Activated CD4-positive, CD25-positive, alpha-beta regulatory T cell (primary cell): Measurements from ENCODE around the gene PTPRE.

Experiments
- DNase-seq, 4 experiments: peaks; one replicate each; lab custom pipeline; 2025; lab: John Stamatoyannopoulos, UW

The PTPRE gene

DNA sequence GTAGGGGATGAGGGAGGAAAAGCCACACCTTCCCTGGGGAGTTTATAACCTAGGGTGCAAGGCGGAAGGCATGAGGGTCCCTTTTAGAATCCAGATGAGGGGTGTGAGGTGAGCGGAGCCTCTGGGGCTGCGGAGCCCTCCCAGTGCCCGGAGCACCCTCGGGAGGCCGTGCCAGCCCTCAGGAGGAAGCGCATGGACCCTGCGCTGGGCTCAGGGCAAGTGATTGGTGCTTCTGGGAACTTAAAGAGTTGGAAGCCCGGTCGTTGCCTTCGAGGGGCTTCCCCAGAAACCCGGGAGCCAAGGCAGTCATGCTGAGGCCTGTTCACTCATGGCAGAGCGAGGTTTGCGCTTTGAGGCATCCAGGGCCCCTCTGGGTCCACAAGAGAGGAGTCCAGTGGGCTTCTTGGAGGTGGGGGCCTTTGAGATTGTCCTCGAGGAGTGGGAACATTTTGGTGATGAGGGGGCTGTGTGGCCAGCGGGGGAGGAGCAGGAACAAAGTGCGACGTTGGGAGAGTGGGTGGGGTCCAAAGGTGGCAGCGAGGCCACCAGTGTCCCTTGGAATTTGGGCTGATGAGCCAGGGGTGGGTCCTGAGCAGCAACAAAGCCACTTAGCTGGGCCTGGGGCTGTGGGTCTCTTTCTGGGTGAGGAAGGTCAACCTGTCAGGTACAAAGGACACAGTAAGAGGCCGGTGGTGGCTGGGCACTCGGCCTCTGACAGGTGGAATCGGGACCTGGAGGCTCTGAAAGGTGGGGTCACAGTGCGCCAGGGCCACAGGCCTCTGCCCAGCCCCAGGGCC lies 139.5 kb downstream of the PTPRE start:
- DNase-seq = no peak

GRCh38 chr10:128046953-128047290 lies 140.0 kb downstream of the PTPRE start:
- no peak for DNase-seq

DNA sequence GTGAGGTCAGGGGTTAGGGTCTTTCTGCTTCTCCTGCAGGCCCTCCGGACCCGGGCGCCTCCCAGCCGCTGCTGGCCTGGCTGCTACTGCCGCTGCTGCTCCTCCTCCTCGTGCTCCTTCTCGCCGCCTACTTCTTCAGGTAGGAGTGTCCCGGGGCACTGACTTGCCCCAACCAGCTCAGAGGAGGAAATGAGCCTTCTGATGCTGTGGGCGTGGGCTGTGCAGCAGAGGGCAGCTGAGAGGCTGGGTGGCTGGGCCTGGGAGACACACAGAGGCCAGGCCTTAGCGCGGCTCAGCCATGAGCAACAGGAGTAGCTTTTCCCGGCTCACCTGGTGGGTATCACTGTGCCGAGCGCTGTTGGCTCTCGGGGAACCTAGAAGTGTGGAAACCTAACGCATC lies 140.4 kb downstream of the PTPRE start:
- DNase-seq = peak; percentile 54 to 72 (median 64)

DNA sequence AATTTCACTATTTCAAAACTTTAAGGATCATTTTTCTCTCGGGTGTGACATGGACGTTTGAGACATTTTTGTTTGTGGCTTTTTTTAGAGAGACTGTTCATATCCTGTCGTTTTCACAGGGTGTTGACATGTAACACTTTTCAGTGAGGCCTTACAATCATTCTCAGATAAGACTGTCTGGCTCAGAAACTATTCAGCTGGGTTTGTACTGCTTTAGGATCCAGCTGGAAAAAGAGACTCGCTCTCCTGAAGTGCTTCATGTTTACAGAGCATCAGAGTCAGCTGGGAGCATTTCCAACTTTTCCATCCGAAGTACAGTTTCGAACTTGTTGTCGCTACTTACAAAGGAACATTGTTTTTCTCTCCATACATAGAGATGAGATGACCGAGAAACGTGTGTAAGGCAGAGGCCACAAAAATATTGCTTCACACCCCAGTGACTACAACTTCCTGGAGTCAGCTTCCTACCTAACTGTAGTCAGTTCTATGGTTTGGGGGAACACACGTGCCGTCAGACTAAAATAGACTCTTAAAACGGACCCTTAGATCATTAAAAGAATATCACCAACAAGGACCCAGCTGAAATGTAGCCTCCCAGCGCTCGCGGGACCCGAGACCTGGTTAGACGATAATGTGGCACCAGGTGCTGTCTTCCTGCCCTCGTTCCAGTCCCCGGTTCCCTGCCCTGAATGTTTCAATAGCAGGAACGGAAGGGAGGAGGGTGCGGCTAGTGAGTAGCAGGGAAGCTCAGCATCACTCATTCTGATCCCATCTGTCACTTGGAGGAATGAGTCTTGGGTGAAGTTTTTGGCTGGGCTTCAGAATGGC lies 141.3 kb downstream of the PTPRE start:
- no peak for DNase-seq

- DNase-seq = no peak
These were observed 141.9 kb downstream of the PTPRE start for GRCh38 chr10:128048819-128049210.

DNA sequence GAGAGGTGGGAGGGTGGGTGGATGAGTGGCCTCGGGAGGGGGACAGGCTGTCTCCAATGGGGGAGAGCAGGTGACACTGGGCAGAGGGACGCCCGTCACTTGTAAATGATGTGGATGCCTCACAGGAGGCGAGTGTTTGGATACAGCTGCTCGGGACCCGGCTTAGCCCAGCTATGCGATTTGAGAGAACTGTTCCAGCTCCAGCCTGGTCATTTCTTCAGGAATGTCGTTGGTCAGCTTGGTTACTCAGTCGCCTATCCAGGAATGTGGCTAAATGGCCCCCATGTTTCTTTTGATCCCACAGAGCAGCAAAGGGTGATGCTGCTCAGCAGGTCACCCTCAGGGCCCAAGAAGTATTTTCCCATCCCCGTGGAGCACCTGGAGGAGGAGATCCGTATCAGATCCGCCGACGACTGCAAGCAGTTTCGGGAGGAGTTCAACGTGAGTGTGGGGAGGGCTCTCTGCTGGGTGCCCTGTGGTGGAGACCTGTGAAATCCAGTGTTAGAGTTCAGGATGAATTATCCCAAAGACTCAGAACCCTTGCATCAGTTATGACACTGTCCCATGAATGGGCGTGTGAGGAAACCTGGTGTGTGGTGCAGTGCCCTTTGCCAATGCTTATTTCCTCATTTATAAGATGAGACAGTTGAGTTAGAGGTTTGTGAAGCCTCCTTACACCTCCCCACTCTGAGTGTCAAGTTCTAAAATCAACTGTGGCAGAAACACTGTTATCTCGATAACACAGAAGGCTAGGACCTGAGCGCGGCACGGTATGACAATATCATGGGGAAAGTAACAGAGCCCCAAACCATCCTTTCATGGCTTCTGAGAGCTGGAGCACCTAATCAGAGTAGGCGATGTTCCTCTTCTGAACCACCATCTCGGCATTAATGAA lies 142.6 kb downstream of the PTPRE start:
- DNase-seq = no peak

GRCh38 chr10:128050121-128050516 lies 143.2 kb downstream of the PTPRE start:
- DNase-seq = no peak

DNA sequence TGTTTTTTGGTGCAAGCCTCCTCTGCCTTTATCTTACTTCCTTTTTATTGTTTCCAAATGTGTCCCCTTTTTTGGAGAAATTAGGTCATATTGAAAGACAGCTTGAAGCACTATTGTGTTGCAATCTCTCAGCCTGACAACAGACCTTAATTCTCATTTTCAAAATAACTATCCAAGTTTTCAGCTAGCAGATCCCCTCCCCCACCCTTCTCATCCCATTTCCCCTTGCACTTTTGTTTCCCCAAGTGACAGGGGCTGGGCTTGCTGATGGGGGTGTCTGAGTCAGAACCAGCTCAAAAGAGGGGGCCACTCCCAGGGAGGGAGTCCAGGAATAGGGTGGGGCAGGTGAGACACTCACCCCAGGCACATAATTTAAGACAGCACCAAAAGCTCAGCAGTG lies 144.0 kb downstream of the PTPRE start:
- DNase-seq = no peak

DNA sequence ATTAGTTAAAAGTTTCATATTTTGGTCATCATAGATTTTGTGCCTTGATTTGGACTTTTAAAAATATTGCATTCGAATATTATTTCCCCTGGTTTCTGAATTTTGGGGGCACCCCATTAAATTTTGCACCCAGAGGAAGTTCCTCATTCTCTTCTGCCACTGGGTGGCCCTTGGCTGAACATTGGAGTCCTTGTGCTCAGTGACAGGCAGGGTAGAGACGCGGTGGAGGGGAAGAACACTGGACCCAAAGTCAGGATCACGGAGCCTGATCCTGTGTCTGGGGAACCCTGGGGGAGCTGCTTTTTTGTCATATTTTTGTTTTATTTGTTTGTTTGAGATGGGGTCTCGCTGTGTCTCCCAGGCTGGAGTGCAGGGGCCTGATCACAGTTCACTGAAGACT lies 144.6 kb downstream of the PTPRE start:
- no peak for DNase-seq

DNA sequence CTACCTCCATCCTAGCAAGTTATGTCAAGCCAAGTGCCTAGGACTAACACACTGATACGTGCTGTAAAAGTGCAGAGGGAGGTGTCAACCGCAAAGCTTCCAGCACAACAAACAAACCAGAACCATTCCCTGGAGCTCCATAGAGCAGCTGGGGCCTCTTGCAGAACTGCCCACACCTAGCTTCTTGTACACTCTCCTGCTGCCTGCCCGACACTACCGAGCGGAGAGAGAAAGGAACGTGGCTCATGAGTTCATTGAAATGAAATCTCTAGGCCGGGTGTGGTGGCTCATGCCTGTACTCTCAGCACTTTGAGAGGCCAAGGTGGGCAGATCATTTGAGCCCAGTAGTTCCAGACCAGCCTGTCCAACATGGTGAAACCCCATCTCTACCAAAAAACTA lies 145.8 kb downstream of the PTPRE start:
- DNase-seq = no peak

- no peak for DNase-seq
These were observed 146.5 kb downstream of the PTPRE start for GRCh38 chr10:128053356-128053755.

DNA sequence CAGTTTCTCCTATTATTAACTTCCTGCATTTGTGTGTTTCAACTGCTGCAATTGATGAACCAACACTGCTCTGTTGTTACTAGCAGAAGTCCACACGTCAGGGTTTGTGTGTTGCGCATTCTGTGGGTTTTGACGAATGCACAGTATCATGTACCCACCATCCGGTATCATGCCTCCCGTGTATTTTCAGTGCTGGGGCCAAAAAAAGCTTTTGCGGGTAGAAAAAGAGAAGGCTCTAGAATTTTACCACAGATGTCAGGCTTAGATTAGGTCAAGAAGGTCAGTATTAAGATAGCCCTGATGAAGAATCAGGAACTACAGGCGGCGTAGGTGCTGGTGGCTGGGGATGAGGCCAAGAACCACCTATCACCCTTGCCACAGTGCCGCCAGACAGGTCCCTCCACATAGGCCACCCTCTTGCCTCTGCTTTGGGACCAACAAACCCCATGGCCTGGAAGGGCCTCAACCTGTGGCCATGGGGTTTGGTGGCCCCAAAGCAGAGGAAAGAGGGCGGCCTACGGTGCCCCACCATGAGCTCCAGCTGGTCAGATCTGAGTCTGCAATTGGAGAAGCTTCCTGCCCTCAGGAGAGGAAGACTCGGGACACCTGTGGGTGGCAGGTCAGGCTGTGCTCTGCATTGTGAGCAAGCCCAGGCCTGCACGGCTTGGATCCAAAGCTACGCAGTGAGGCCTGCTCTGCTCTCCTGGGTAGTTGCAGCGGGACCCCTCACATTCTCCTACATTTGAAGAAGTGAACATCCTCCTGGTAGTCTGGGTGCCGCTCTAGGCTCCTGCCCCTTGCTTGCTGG lies 147.5 kb downstream of the PTPRE start:
- DNase-seq = no peak

DNA sequence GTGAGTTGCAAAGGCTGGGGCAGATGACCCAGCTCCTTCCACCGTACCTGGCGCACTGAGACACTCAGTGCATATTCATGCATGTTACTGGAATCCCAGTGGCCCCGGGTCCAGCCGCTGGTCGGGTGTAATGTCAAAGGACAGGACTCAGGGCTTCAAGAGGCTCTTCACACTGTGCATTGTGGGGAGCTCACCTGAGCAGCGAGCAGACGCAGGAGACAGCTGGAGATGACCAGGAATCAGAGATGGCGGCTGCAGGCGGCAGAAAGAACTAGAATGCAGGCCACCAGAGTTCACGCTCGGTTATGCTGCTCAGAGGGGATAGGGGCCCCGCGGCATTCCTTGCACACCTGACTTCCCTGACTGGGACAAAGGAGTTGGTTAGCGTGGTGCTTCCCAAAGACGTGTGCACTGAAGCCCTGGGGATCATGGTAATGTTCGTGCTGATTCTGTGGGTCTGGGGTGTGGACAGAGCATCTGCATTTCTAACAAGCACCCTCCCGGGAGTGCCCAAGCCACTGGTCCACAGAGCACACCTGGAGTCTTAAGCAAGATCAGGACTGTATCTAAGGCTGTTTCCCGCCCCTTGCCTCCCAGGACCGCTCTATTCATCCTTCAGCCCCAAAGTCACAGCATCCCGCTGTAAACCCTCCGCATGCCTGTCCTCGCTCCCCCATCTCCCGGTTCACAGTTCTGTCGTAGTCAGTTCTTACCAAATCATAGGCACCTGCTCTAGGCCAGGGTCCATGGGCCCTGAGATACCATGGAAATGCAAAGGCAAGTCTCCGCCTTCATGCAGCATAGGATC lies 148.4 kb downstream of the PTPRE start:
- DNase-seq = no peak

DNA sequence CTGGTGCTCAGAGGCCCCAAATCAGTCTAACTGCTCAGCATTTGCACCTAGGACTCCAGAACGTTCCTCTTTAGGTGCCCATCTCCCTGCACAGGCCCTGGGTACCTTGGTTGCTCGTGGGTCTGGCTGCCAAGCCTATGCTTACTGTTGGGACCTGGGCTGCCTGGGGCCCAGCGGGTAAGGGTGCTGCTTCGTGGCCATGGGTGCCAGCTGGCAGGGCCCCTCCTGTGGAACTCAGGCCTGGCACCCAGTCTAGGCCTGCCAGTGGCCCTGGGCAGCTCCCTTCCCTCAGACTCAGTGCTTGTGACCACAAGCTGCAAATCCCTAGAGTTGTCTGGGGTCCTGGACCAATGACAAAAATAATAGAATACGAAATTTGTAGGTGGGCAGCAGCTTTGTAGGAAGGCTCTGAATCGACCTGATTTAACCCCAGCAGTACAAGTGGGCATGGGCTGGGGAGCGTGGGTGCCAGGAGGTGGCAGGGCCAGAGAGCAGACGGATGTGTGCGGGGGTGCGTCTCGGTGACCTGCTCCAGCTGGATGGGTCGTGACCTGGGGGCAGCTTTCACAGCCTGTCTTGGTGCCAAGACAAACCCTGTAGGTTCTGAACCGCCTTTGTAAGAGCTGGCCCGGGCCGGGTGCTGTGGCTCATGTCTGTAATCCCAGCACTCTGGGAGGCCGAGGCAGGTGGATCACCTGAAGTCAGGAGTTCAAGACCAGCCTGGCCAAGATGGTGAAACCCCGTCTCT lies 149.6 kb downstream of the PTPRE start:
- no peak for DNase-seq

- no peak for DNase-seq
These were observed 151.3 kb downstream of the PTPRE start for GRCh38 chr10:128058106-128058749.

- no peak for DNase-seq
These were observed 151.8 kb downstream of the PTPRE start for GRCh38 chr10:128058750-128059134.

DNA sequence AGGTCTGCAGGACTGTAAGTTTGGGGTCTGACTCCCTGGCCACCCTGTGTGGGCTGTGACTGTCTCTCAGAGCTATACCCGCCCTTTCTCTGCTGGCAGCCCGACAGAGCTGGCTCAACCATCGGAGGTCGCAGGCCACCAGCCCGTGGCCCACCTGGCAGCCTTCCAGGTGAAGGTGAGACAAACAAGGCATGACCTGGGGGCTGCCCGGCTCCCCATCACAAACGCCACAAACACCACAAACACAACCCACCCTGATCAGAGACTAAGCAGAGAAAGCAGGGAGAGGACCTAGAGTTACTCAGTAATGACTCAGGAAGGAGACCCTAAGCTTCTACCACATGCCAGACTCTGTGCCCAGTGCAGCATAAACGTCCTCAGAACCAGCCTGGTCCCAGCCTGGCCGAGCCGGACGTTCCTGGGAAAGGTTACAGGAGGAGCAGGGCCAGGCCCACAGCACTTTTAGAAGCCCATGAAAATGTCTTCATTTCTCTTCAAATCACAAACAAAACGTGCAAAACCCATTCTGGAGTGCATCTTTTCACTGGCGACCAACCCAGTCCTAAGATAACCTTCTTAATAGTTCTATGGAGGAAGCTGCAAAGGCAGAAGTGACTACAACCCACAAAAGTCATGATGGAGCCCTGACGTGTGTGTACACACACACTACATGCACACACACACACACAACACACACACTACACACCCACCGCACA lies 152.5 kb downstream of the PTPRE start:
- no peak for DNase-seq

DNA sequence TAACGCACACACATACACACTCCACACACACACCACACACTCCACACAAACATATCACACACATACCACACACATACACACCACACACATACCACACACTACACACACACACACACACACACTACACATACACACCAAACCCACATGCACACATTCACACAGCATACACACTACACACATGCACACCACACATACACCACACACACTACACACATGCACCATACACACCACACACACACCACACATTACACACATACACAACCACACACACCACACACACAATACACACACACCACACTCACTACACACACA lies 153.0 kb downstream of the PTPRE start:
- DNase-seq = no peak
